ENCODE data around the gene TPCN2.

DNA sequence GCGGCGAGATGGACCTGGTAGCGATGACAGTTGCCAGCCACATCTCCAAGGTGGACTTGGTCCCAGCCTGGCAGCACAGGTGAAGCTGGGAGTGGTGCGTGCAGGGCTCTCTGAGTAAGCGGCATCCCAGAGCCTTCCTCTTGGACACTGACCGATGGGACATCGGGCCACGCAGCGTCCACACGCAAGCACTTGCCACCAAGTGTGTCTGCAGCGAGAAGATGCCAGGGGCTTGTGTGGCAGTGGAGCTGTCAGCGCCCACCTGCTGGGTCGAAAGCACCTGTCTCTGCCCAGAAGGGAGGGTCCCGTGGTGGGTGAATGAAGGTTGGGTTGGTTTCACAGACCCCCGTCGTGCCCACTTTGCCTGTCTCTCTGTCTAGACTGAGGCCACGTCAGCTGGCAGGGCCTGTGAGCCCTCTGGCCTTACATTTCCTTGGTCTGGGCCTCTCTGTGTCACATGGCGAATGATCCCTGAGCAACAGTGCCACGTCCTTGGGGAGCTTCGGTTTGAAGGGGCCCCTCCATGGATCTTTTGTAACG is 56.2 kb downstream of the TPCN2 start:
- no peak for TF ChIP-seq ZFP30 (CRISPR knock-in tag; IDR thresholded peaks at IDR 0.05)
- TF ChIP-seq, protein P1, sequence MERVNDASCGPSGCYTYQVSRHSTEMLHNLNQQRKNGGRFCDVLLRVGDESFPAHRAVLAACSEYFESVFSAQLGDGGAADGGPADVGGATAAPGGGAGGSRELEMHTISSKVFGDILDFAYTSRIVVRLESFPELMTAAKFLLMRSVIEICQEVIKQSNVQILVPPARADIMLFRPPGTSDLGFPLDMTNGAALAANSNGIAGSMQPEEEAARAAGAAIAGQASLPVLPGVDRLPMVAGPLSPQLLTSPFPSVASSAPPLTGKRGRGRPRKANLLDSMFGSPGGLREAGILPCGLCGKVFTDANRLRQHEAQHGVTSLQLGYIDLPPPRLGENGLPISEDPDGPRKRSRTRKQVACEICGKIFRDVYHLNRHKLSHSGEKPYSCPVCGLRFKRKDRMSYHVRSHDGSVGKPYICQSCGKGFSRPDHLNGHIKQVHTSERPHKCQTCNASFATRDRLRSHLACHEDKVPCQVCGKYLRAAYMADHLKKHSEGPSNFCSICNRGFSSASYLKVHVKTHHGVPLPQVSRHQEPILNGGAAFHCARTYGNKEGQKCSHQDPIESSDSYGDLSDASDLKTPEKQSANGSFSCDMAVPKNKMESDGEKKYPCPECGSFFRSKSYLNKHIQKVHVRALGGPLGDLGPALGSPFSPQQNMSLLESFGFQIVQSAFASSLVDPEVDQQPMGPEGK (CRISPR knock-in tag; IDR thresholded peaks at IDR 0.05; ENCODE audit: borderline replicate concordance): no peak
